NCI-H524 treated with DMSO at 0.1 percent for 48 hours (cell line): ENCODE results near the gene SRPK2.
"Not testable (repeated sequence)": the region's sequence is repeated elsewhere in the genome, so short reads cannot be mapped to it uniquely, and the experiment has no call there.

Experiments
- DNase-seq: peaks from one replicate; lab custom pipeline; 2025; lab: John Stamatoyannopoulos, UW

The SRPK2 gene

DNA sequence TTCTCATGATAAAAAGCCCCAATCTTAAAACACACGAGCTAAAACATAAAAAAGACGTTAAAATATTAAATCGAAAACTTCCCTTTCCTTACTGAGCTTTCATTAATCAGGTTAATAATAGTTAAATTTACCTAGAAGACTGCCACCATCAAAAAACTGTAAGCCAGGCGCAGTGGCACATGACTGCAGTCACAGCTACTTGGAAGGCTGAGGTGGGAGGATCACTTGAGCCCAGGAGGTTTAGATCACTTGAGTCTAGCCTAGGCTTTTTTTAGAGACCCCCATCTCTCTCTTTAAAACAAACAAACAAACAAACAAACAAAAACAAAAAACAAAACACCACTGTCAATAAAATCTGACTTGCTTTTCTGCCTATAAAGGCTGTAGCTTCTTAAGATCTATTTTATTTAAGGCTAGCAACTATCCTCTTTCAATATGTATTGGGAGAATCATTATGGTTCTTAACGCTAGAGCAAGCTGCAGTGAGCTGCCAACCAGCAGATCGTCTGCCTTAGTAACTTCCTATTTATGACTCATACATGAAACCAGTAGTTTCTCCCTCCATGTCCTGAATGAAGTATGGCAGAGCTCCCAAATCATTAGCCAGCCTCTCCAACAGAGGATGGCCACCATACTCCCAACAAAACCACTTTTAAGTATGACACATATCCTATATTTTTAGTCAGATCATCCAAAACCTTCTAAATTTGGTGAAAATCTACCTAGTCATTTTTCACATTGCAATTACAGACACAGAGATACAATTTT is 163.7 kb downstream of the SRPK2 start:
- DNase-seq: no peak

- peak; percentile 29 for DNase-seq
Measured at GRCh38 chr7:105222953-105223352, 165.8 kb downstream of the SRPK2 start.

DNA sequence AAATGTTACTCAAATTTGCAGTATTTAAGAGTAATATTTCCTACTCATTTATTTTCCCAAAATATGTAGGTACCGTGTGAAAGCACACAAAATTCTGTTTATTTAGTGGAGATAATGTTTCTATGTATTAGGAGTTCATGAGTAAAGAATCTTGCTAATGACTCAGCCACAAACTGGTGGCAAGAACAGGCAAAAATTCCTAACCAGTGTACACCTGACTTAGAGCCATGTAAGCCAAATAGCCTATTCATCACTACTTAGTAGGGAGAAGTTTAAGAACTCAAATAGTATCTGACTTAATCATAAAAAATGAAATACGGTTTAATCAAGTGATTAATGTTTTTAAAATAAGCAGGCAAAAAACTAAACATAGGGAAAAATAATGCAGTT is 169.0 kb downstream of the SRPK2 start:
- no peak for DNase-seq

DNA sequence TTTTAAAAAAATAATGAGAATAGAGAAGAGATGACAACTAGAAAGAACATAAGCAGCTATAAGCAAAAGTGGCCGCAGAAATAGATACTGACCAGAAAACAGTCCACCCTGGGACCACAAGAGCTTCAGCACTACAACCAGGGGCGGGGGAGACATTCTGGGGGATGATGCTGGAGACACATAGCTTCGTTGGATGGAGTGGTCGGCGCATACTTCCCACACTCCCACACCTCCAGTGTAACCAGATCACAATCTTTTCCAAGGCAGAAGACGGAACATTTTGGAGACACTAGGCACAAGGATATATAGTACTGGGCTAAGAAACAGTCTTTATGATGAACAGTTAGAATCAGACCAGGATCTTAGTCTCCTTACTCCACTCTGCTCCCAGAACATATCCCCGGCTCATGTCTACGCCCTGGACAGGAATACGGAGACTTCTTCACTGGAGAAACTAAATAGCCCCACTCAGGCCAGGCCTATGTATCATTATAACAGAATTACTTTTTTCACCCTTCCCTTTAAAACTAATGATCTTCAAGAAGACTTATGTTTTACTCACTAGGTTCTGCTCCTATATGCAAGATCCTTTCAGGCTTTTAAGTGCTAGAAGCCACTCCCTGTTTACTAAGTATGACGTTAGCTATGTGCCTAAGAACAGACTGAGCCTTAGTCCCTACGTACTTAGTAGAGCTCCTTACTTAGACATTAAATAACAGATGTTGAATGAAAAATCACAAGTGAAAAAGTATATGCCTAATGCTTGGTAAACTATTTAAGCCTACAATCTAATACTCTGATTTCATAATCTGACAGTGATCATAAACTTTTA is 169.6 kb downstream of the SRPK2 start:
- DNase-seq: no peak

GRCh38 chr7:105218215-105218614 is 170.5 kb downstream of the SRPK2 start:
- DNase-seq: no peak

DNA sequence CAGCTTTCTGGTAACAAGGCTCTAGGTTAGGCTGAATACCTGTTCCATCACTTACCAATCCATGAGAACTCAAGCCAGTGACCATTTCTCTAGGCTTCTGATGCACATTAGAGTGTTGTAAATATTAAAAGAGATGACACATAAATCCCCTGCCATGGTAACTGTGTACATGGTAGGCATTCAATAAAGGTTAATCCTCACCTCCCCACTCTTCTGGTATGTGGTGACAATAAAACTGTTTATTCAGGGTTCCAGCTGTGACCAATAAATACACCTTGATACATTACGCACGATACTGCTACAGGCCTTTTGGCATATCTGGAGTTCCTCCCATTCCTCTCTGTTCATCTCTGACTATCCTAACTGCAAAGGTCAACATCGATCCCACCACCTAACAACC is 171.9 kb downstream of the SRPK2 start:
- no peak for DNase-seq

DNA sequence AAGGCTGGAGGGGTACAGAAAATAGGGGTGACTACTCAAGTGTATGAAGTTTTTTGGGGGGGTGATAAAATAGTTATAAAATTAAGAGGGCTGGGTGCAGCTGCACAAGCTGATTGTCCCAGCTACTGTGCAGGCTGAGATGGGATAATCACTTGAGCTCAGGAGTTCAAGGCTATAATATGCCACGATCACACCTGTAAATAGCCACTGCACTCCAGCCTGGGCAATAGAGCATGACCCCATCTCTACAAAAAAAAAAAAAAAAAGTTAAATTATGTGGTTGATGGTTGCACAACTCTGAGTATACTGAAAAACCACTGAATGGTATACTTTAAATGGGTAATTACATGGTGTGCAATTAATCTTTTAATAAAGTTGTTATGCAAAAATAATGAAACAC is 172.9 kb downstream of the SRPK2 start:
- no peak for DNase-seq

- DNase-seq: no peak
Measured at GRCh38 chr7:105215182-105215581, 173.5 kb downstream of the SRPK2 start.

DNA sequence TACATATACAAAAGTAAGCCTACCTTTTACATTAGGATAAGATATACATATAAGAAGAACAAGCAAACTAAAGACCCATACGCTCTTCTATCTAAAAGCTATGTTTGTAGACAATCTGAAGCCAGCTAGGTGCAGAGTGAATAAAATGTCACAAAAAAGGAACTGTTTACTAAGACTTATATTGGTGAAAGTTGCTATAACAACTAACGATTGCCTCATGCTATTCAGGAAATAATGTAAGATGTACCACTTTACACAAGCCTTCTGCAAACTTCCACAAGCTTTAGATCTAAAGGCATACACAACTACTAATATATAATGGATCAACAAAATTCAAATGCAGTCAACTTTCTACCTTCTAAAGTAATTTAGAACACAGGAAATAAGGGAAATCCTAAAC is 175.1 kb downstream of the SRPK2 start:
- DNase-seq: no peak

DNA sequence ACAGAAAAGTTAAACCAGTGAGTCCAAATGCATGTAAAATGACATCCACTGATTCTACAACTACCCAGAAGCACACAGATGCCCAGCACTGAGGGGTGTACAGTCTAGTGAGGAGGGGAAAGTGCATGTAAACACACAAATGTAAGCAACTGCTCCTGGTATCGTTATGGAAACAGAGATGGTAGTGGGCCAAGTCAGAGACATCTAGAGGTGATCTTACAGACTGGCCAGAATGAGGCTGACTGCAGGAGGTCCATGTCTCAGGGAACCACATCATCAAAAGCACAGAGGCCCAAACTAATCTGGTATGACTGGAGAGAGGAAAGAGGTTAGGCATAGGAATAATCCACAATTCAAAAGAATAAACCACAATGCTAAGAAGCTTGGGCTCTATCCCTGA is 176.5 kb downstream of the SRPK2 start:
- no peak for DNase-seq

GRCh38 chr7:105210721-105211205 is 178.0 kb downstream of the SRPK2 start:
- DNase-seq: no peak

DNA sequence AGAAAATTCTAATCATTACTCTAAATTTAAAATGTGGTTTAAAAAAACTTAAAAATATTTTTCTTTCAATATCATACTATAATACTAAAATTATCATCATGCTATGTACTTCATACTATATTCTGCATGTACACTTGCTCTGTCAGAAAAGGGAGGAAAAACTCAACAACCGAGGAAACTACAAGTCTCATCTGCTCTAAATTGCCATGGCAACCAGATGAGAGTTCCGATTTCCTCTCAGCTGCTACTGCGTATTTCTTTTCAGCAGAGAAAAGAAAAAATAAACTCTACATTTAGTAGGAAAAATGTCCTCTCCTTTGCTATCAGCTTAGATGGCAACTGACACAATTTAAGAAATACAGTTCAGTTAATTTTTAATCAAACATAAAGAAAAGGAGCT is 178.9 kb downstream of the SRPK2 start:
- DNase-seq: no peak

- DNase-seq: no peak
Measured at GRCh38 chr7:105209433-105209832, 179.3 kb downstream of the SRPK2 start.

- DNase-seq: no peak
Measured at GRCh38 chr7:105206985-105207384, 181.7 kb downstream of the SRPK2 start.

DNA sequence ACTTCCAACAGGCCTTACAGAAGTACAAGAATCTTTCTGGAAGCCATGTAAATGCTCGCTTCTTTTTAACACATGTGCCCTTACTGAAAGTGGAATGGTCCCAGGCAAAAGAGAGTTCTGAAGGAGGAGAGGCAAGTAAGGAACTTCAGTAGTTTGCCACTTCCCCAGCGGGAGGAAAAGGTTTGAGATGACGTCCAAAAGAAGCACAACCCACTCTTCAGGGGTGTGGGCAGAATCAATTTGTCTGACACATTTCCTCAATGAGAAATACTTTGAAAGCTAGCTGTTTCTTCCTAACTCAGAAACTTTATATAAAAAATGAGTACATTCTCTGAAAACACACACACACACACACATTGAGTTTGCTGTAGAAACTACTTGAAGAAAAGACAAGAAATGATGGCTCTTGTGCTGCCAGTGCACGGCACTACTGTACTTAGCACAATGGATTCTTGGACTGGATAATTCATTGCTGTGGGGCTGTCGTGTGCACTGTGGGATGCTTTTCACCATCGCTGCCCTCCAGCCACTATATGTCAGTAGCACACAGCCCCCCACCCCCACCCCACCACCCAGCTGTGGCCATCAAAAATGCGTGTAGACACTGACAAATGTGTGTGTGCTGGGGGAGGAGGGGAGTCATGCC is 183.0 kb downstream of the SRPK2 start:
- DNase-seq: no peak

DNA sequence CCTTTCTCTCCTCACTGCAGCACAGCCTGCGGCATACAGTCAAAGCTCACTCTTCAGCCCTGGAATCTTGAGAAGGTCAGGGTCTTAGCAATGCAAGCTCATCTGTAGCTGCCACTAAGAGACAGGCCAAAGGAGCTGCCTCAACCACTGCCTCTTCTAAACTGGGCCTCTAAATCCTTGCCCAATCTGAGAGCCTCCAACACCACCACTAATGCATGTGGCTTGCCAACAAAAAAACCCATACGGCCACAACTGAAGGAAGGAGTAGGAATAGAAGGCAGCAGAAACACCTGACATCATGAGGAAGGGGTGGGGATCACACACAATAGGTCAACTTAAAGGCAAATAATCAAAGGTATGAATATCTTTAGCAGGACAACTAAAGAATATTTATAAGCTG is 183.8 kb downstream of the SRPK2 start:
- DNase-seq: no peak

DNA sequence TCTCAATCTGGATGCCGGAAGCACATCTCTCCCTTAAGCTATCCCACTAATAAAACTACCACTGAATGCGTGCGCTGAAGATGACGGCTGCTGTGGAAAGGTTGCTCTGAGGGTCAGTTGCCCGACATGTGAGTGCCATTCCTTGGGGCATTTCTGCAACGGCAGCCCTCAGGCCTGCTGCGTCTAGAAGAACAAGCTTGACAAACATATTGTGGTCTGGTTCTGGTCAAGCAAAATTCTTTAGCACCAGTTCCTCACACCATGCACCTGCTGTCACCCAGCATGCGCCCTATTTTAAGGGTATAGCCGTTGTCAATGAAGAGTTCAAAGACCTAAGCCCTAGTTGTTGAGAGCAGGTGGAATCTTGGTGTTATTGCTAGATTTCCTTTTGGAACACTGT is 184.2 kb downstream of the SRPK2 start:
- DNase-seq: no peak

DNA sequence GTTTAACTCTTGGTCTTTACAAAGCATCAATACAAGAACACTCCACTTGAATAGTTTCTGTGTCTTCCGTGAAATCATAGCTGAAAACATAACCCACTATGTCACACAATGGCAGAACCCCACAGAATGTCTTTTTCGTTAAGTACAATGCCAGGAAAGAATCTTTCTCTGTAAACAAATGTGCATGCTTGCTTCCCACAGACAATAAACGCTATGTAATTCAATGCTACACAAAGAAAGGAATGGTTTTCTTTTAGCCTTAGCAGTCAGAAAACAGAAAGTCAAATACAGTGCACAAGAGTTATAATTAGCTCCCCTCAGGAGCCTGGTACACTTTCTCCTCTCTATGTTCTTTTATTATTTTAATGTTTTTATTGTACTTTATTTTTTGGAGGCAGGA is 186.1 kb downstream of the SRPK2 start:
- DNase-seq: no peak

DNA sequence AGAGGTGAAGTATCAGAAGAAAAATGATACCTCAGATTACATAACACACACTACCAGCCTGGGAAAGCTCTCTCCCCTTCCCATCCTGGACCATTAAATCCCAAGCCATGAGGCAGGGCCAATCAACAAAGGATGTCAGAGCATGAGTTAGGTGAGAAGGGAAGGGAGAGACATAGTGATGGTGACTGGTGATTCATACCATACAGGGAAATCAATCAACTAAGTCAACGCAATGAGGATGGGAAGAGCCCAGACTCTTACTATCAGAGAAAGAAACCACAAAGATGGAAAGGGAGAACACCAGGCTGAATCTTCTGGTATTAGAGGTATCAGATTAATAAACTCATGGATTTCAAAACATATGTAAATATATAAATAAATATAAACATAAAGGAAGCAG is 189.3 kb downstream of the SRPK2 start:
- no peak for DNase-seq

DNA sequence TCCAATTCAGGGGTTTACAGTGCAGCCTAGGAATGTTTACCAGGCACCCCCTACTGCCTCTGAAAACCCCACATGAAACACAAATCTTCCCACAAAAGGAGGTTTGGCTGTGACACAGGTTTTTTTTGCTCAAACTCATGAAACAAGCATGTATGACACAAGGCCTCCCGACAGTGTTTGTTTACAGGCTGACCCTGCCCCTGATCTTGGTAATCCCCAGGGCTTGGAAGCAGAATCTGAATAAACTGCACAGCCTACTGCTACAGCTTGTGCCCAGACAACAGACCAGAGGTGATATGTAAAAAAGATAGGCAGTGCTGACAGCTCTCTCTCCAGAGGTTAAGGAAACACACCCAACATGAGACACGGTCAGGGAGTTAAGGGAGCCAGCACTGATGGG is 190.5 kb downstream of the SRPK2 start:
- no peak for DNase-seq

GRCh38 chr7:105196473-105196872 is 192.2 kb downstream of the SRPK2 start:
- no peak for DNase-seq

- no peak for DNase-seq
Measured at GRCh38 chr7:105195891-105196290, 192.8 kb downstream of the SRPK2 start.

DNA sequence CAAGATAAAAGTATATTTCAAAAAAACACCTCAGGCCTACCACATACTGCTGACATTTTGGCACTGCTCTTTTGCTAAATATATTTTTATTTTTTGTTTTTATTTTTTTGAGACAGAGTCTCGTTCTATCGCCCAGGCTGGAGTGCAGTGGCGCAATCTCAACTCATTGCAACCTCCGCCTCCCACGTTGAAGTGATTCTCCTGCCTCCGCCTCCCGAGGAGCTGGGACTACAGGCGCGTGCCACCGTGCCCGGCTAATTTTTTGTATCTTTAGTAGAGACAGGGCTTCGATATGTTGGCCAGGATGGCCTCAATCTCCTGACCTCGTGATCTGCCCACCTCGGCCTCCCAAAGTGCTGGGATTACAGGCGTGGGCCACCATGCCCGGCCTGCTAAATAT is 193.8 kb downstream of the SRPK2 start:
- DNase-seq: not testable (repeated sequence)
